Spleen (tissue), 11 donors: ENCODE results near the gene HIPK2. TPM values are rescaled to one million over a fixed set of nuclear protein-coding genes. Genes with fewer than 3 reads are reported as not detected.
A peak's percentile ranks its signal among the peaks of the same experiment; 100 is the strongest.

ENCODE experiments used
- DNase-seq: peaks from one replicate; pipeline ENCODE4 v3.0.0-alpha.2; 2020
- H3K27ac ChIP-seq, 8 donors: fragments of 200-600 bp; sonication (generic) in 7 of 8; 1 replicate in 4 of 8; 2 replicates in 4 of 8; pipeline versions ENCODE4 v1.5.0 to v1.8.0; 2016 to 2021; ENCODE audit warnings: inconsistent platforms in 4 of 8, mild to moderate bottlenecking in 4 of 8, moderate library complexity in 1 of 8
- H3K27me3 ChIP-seq, 7 donors: fragments of 200-600 bp; sonication (generic) in 6 of 7; replicated peaks in 1 of 7; 1 replicate in 4 of 7; 2 replicates in 3 of 7; pipeline versions ENCODE4 v1.5.0 to v1.8.0; 2016 to 2021; ENCODE audit warnings: inconsistent platforms in 3 of 7, mild to moderate bottlenecking in 1 of 7
- H3K36me3 ChIP-seq, 6 donors: fragments of 200-600 bp; sonication (generic) in 5 of 6; 1 replicate in 4 of 6; 2 replicates in 2 of 6; pipeline versions ENCODE4 v1.5.0 to v1.8.0; 2016 to 2021; ENCODE audit warnings: inconsistent platforms in 2 of 6
- H3K4me1 ChIP-seq, 6 donors: fragments of 200-600 bp; sonication (generic) in 5 of 6; 1 replicate in 3 of 6; 2 replicates in 3 of 6; pipeline versions ENCODE4 v1.5.0 to v1.8.0; 2016 to 2021; ENCODE audit warnings: inconsistent platforms in 3 of 6
- H3K4me3 ChIP-seq, 8 donors: fragments of 200-600 bp; sonication (generic) in 7 of 8; 1 replicate in 4 of 8; 2 replicates in 4 of 8; pipeline versions ENCODE4 v1.5.0 to v1.8.0; 2016 to 2021; ENCODE audit warnings: inconsistent platforms in 4 of 8, mild to moderate bottlenecking in 4 of 8, moderate library complexity in 2 of 8
- H3K9me3 ChIP-seq, 8 donors: fragments of 200-600 bp; sonication (generic) in 7 of 8; 1 replicate in 4 of 8; 2 replicates in 4 of 8; pipeline versions ENCODE4 v1.5.0 to v1.8.0; 2016 to 2021; ENCODE audit warnings: inconsistent platforms in 4 of 8
- CTCF ChIP-seq, 11 experiments: fragments of 200-600 bp in 7 of 11; fragments of 450-650 bp in 4 of 11; sonication (generic) in 4 of 11; IDR thresholded peaks in 8 of 11; conservative IDR thresholded peaks in 3 of 11; 1 replicate in 7 of 11; 2 replicates in 4 of 11; pipeline versions ENCODE4 v1.4.0 to v1.8.0; 2016 to 2021; ENCODE audit warnings: antibody characterized with exemption in 11 of 11, inconsistent platforms in 4 of 11, mild to moderate bottlenecking in 1 of 11
- POLR2A ChIP-seq, 3 donors: fragments of 450-650 bp; IDR thresholded peaks; one replicate each; pipeline ENCODE4 v1.5.1; 2017; ENCODE audit warnings: antibody characterized with exemption in 3 of 3, mild to moderate bottlenecking in 1 of 3
- POLR2AphosphoS5 ChIP-seq, 3 donors: sonication (generic); formaldehyde crosslinking; IDR thresholded peaks; one replicate each; pipeline ENCODE4 v1.5.1; 2017; ENCODE audit warnings: antibody characterized with exemption in 3 of 3
- whole genome bisulfite sequencing, 5 donors: extraction: QIAGEN DNeasy Blood & Tissue Kit in 3 of 5; methylation state at CpG; one replicate each; pipeline versions ENCODE4 v1.1.5 to v1.1.7; 2013 to 2018; 5-methylcytosine and 5-hydroxymethylcytosine counted together
- intact Hi-C: fragments of 100-400 bp; cut with DNase I; formaldehyde crosslinking; loops from one replicate; pipeline ENCODE4 v1.15.0; 2023; ENCODE audit warnings: low total_unique reads
- polyA plus RNA-seq, 3 donors: library from polyadenylated mRNA; stranded (reverse); fragments of 200-250 nt; gene quantifications; one replicate each; pipeline ENCODE4 v1.2.1, GENCODE V29; 2013
- total RNA-seq, 7 donors: library from RNA; depleted of rRNA in 3 of 7; stranded (reverse); fragments of >200 nt in 3 of 7; fragmentation: NEBNext Ultra II Directional in 4 of 7; extraction: Animal tissue kit (Norgen Biotek cat#: 25700) in 4 of 7; gene quantifications; one replicate each; pipeline versions ENCODE4 v1.1.0 to v1.2.1, GENCODE V29; 2016 to 2021
- donor health status: healthy with polysubstance abuse.
- donor health status: DM: no; HTN: no; CAD: no; lungs with moderate emphysema.
- donor health status: DM: no; HTN: no; CAD: no.
- donor health status: Bipolar disorder and iron deficiency.
- donor health status: healthy.
- donor health status: DM: no; HTN: no; CAD: no.
- donor health status: DM: yes; HTN: yes; CAD: no.

Gene HIPK2
- total and polyA plus RNA-seq, 10 donors, result 1.7 to 97.5 (median 51.8) TPM

- no peaks in the 10 kb centered on the region for H3K9me3 ChIP-seq
- peaks cover 0 to 36% (median 3%) of the 10 kb centered on the region in 6 donors for H3K36me3 ChIP-seq
- peak overlapping the region in 1 of 8 donors; percentile 20 for H3K4me3 ChIP-seq
- H3K4me1 ChIP-seq, result peaks cover 23 to 96% (median 60%) of the 10 kb centered on the region in 6 donors
- H3K27me3 ChIP-seq, result no peaks in the 10 kb centered on the region
- intact Hi-C loops, result no loop called here
- TF ChIP-seq CTCF (IDR thresholded peaks at IDR 0.05 in 8 of 11, conservative IDR thresholded peaks at IDR 0.05 in 3 of 11) (no peak), POLR2A (IDR thresholded peaks at IDR 0.05) (no peak), POLR2AphosphoS5 (IDR thresholded peaks at IDR 0.05) (peak in 2 of 3 donors; percentile 32 to 61)
- DNase-seq, result no peak
- peak overlapping the region; percentile 43 to 90 (median 81) for H3K27ac ChIP-seq
Measured at GRCh38 chr7:139767561-139767982, 10.2 kb downstream of the HIPK2 start.

- H3K27ac ChIP-seq, result peak overlapping the region in 2 of 8 donors; percentile 3 to 87
- peaks cover 0 to 26% (median 3%) of the 10 kb centered on the region in 6 donors for H3K36me3 ChIP-seq
- no peak overlapping the region for H3K4me3 ChIP-seq
- H3K4me1 ChIP-seq, result peaks cover 19 to 96% (median 55%) of the 10 kb centered on the region in 6 donors
- no peaks in the 10 kb centered on the region for H3K9me3 ChIP-seq
- TF ChIP-seq CTCF (IDR thresholded peaks at IDR 0.05 in 8 of 11, conservative IDR thresholded peaks at IDR 0.05 in 3 of 11) (no peak), POLR2A (IDR thresholded peaks at IDR 0.05) (no peak), POLR2AphosphoS5 (IDR thresholded peaks at IDR 0.05) (no peak)
- no peaks in the 10 kb centered on the region for H3K27me3 ChIP-seq
- intact Hi-C loops, result no loop called here
- WGBS, 5 donors, result 63 to 87% (median 85%) methylated on average over 2 of the region's 2 CpGs
- no peak for DNase-seq
Measured at GRCh38 chr7:139765143-139765542, 12.7 kb downstream of the HIPK2 start.

GRCh38 chr7:139763330-139763729 is 14.5 kb downstream of the HIPK2 start:
- intact Hi-C loops, result no loop called here
- no peak overlapping the region for H3K4me3 ChIP-seq

GRCh38 chr7:139762886-139763285 is 14.9 kb downstream of the HIPK2 start:
- Histone ChIP-seq H3K36me3 (peaks cover 0 to 9% (median 0%) of the 10 kb centered on the region in 6 donors), H3K27ac (peak overlapping the region in 3 of 8 donors; percentile 8 to 41 (median 31)), H3K4me1 (peaks cover 7 to 88% (median 36%) of the 10 kb centered on the region in 6 donors), H3K9me3 (no peaks in the 10 kb centered on the region), H3K4me3 (no peak overlapping the region), H3K27me3 (no peaks in the 10 kb centered on the region)
- intact Hi-C loops, result no loop called here
- no peak for DNase-seq
- no peak for TF ChIP-seq POLR2A (IDR thresholded peaks at IDR 0.05)
- peak in 1 of 3 donors; percentile 65 for TF ChIP-seq POLR2AphosphoS5 (IDR thresholded peaks at IDR 0.05)
- WGBS, 5 donors, result 43 to 89% (median 64%) methylated on average over 2 of the region's 2 CpGs

More at GRCh38 chr7:139763330-139763729, 14.5 kb downstream of the HIPK2 start:
- TF ChIP-seq CTCF (IDR thresholded peaks at IDR 0.05 in 8 of 11, conservative IDR thresholded peaks at IDR 0.05 in 3 of 11), result no peak
- no peak for TF ChIP-seq POLR2A (IDR thresholded peaks at IDR 0.05)
- TF ChIP-seq POLR2AphosphoS5 (IDR thresholded peaks at IDR 0.05), result no peak
- Histone ChIP-seq H3K27me3 (no peaks in the 10 kb centered on the region), H3K36me3 (peaks cover 0 to 9% (median 0%) of the 10 kb centered on the region in 6 donors), H3K27ac (peak overlapping the region in 3 of 8 donors; percentile 8 to 41 (median 31)), H3K9me3 (no peaks in the 10 kb centered on the region), H3K4me1 (peaks cover 11 to 89% (median 40%) of the 10 kb centered on the region in 6 donors)
- no peak for DNase-seq
- WGBS, 5 donors, result 69 to 84% (median 79%) methylated on average over 10 of the region's 10 CpGs
